Endothelial cell of umbilical vein (primary cell): ENCODE measurements around the gene PIKFYVE. TPM values are rescaled to one million over a fixed set of nuclear protein-coding genes. Genes with fewer than 3 reads are reported as not detected.

Source experiments
- BruUV-seq: library from RNA; stranded (reverse); fragments of 400-500 nt; replicated peaks from 2 replicates; lab custom pipeline; 2021; lab: Mats Ljungman, UMichigan
- CTCF ChIA-PET: fragments of 300-600, 350-600 bp; sonication (Branson Sonifier 250); formaldehyde crosslinking; loops from one replicate; lab custom pipeline; 2021; ENCODE audit warnings: antibody characterized with exemption, inconsistent platforms; lab: Charles Lee
- POLR2A ChIA-PET: fragments of 300-600, 350-600 bp; sonication (Branson Sonifier 250); formaldehyde crosslinking; loops from one replicate; lab custom pipeline; 2021; ENCODE audit warnings: antibody characterized with exemption, inconsistent platforms; lab: Charles Lee
- DNase-seq: peaks from one replicate; pipeline ENCODE4 v3.0.0-alpha.2; 2011; ENCODE audit warnings: low read depth, low spot score
- FAIRE-seq: peaks from 2 replicates; lab custom pipeline; 2011; peaks lifted over from hg19 to GRCh38; lab: Jason Lieb, UNC
- H2AFZ ChIP-seq: 2 replicates; pipeline ENCODE4 v1.6.0; 2012; ENCODE audit warnings: low read depth, low read length, control low read depth, inconsistent platforms
- H3K27ac ChIP-seq: 2 replicates; pipeline ENCODE4 v1.5.1; 2011; ENCODE audit warnings: low read depth, mild to moderate bottlenecking, control low read depth, low read length, moderate library complexity; ENCODE audit not compliant: insufficient read depth
- H3K27me3 ChIP-seq, 2 experiments: 2 replicates each; pipeline versions ENCODE4 v1.6.0 to v1.6.1; 2011; ENCODE audit warnings: low read length in 2 of 2, mixed read lengths in 1 of 2; ENCODE audit not compliant: control insufficient read depth in 2 of 2, insufficient read depth in 2 of 2
- H3K36me3 ChIP-seq, 2 experiments: 2 replicates in 1 of 2; 3 replicates in 1 of 2; pipeline ENCODE4 v1.5.1; 2011; ENCODE audit warnings: low read length in 2 of 2, mild to moderate bottlenecking in 1 of 2, moderate library complexity in 1 of 2; ENCODE audit not compliant: control insufficient read depth in 2 of 2, insufficient read depth in 2 of 2; ENCODE audit errors: extremely low read depth in 1 of 2
- H3K4me1 ChIP-seq: 3 replicates; pipeline ENCODE4 v1.5.1; 2011; ENCODE audit warnings: mild to moderate bottlenecking, low read length; ENCODE audit not compliant: control insufficient read depth, insufficient read depth; ENCODE audit errors: extremely low read depth
- H3K4me2 ChIP-seq: 2 replicates; pipeline ENCODE4 v1.6.1; 2011; ENCODE audit warnings: low read length, control low read depth, mixed read lengths; ENCODE audit not compliant: insufficient read depth
- H3K4me3 ChIP-seq, 3 experiments: fragments of 200-600 bp in 1 of 3; sonication (generic), shearing (Covaris generic) in 1 of 3; replicated peaks in 1 of 3; 2 replicates each; pipeline ENCODE4 v1.5.1; 2011 to 2016; ENCODE audit warnings: control low read depth in 3 of 3, low read length in 3 of 3, mild to moderate bottlenecking in 2 of 3, inconsistent platforms in 1 of 3, low read depth in 1 of 3, moderate library complexity in 1 of 3; ENCODE audit not compliant: insufficient read depth in 1 of 3
- H3K79me2 ChIP-seq: 2 replicates; pipeline ENCODE4 v1.6.0; 2012; ENCODE audit warnings: low read length, inconsistent platforms; ENCODE audit not compliant: control insufficient read depth, insufficient read depth
- H3K9ac ChIP-seq: replicated peaks from 2 replicates; pipeline ENCODE3; 2011; ENCODE audit warnings: low read length, control low read depth; ENCODE audit not compliant: insufficient read depth; ENCODE audit errors: extremely low read depth
- H3K9me1 ChIP-seq: replicated peaks from 3 replicates; pipeline ENCODE4 v1.6.0; 2011; ENCODE audit warnings: mild to moderate bottlenecking, low read length; ENCODE audit not compliant: control insufficient read depth, insufficient read depth; ENCODE audit errors: extremely low read depth
- H3K9me3 ChIP-seq: replicated peaks from 2 replicates; pipeline ENCODE4 v1.5.1; 2012; ENCODE audit warnings: low read length, inconsistent platforms; ENCODE audit not compliant: control insufficient read depth, insufficient read depth
- H4K20me1 ChIP-seq: replicated peaks from 2 replicates; pipeline ENCODE3; 2011; ENCODE audit warnings: mild to moderate bottlenecking, low read length; ENCODE audit not compliant: control insufficient read depth, insufficient read depth; ENCODE audit errors: extremely low read depth
- EZH2 ChIP-seq: IDR thresholded peaks from 2 replicates; pipeline ENCODE4 v1.6.1; 2012; ENCODE audit warnings: borderline replicate concordance, low read depth, mild to moderate bottlenecking, moderate library complexity, low read length, inconsistent platforms; ENCODE audit not compliant: severe bottlenecking
- FOS ChIP-seq: IDR thresholded peaks from 2 replicates; pipeline ENCODE4 v1.6.1; 2011; ENCODE audit warnings: mild to moderate bottlenecking, low read length, moderate library complexity, borderline replicate concordance; ENCODE audit not compliant: insufficient read depth
- GATA2 ChIP-seq: IDR thresholded peaks from 2 replicates; pipeline ENCODE4 v1.7.0; 2011; ENCODE audit warnings: low read depth, mild to moderate bottlenecking, moderate library complexity, mixed read lengths, low read length; ENCODE audit not compliant: insufficient read length, insufficient read depth
- JUN ChIP-seq: IDR thresholded peaks from 2 replicates; pipeline ENCODE4 v1.6.1; 2011; ENCODE audit warnings: borderline replicate concordance, low read depth; ENCODE audit not compliant: insufficient read length, insufficient read depth
- MYC ChIP-seq: IDR thresholded peaks from one replicate; pipeline ENCODE4 v1.6.1; 2011; ENCODE audit warnings: mild to moderate bottlenecking, low read depth, low read length
- POLR2A ChIP-seq: IDR thresholded peaks from 2 replicates; pipeline ENCODE4 v1.6.1; 2012; ENCODE audit warnings: low read depth, mild to moderate bottlenecking, control low read depth, low read length
- POLR2AphosphoS5 ChIP-seq: IDR thresholded peaks from 2 replicates; pipeline ENCODE4 v1.6.1; 2012; ENCODE audit warnings: low read depth, mild to moderate bottlenecking, control low read depth, low read length, moderate library complexity; ENCODE audit not compliant: insufficient read depth
- dilution Hi-C: fragments of 300-500 bp; cut with MboI; formaldehyde crosslinking; loops from one replicate; pipeline ENCODE4 v1.15.0; 2019; ENCODE audit warnings: low sequenced_read_pairs; ENCODE audit not compliant: extremely low pct_ligation_motif_present
- intact Hi-C: fragments of 100-400 bp; cut with micrococcal nuclease; formaldehyde crosslinking; loops from one replicate; pipeline ENCODE4 v1.10.0; 2022
- polyA plus RNA-seq, 4 experiments: library from polyadenylated mRNA; depleted of rRNA in 3 of 4; stranded (reverse) in 3 of 4; unstranded in 1 of 4; fragments of >200 nt; gene quantifications; 2 replicates each; pipeline versions ENCODE4 v1.2.1 to v1.2.3, GENCODE V29; 2011 to 2012; ENCODE audit warnings: missing spikeins in 1 of 4
- total RNA-seq: library from RNA; stranded (reverse); gene quantifications from 2 replicates; pipeline ENCODE4 v1.2.3, GENCODE V29; 2021
- TF ChIP-seq, protein P1 (sequence below): IDR thresholded peaks from 2 replicates; pipeline ENCODE4 v1.6.1; 2011; ENCODE audit not compliant: insufficient read depth, insufficient read length
- TF ChIP-seq, protein P2 (sequence below), 2 donors: IDR thresholded peaks; 1 replicate in 1 of 2; 2 replicates in 1 of 2; pipeline ENCODE4 v1.5.1; 2011; ENCODE audit warnings: low read length in 2 of 2, mild to moderate bottlenecking in 2 of 2, moderate library complexity in 2 of 2, control low read depth in 1 of 2, inconsistent platforms in 1 of 2, low read depth in 1 of 2; ENCODE audit not compliant: insufficient read depth in 1 of 2; ENCODE audit errors: extremely low read depth in 1 of 2

Gene PIKFYVE
- total and polyA plus RNA-seq, 2 donors (not counting 3 experiments of a cell fraction or from before 2014, with no cell fraction given): 9.0 to 28.2 TPM

DNA sequence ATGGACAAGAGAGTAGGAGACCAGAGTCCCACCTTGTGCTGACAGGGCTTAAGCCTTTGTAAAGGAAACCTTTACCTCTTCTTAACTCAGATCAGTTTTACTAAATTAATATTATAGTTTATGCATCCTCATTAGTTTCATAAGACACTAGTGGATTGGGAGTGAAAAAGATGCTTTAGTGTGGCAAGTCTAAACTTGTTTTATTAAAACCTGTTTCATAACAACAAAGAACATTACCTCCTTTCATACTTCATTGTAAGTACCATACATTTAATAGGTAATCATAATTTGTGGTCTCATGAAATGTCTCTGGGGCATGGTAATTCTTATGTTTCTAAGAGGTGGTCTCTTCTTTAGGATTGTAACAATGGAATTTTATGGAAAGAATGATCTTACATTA, 63.4 kb downstream of the PIKFYVE start:
- FAIRE-seq (no peak), DNase-seq (no peak)
- Histone ChIP-seq H3K79me2 (no peaks in the 10 kb centered on the region), H3K36me3 (peaks cover 18 to 19% of the 10 kb centered on the region in 2 experiments), H3K9me1 (no peaks in the 10 kb centered on the region), H3K4me3 (no peak overlapping the region), H4K20me1 (no peaks in the 10 kb centered on the region), H3K4me1 (no peaks in the 10 kb centered on the region), H2AFZ (no peak overlapping the region), H3K27ac (no peak overlapping the region), H3K27me3 (no peaks in the 10 kb centered on the region), H3K9me3 (no peaks in the 10 kb centered on the region), H3K4me2 (no peak overlapping the region), H3K9ac (no peak overlapping the region)
- dilution Hi-C loops (no loop called here), intact Hi-C loops (no loop called here)
- POLR2A ChIA-PET: no interaction called here
- CTCF ChIA-PET: no interaction called here
- TF ChIP-seq, protein P1, sequence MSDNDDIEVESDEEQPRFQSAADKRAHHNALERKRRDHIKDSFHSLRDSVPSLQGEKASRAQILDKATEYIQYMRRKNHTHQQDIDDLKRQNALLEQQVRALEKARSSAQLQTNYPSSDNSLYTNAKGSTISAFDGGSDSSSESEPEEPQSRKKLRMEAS: no peak
- TF ChIP-seq JUN: no peak
- TF ChIP-seq EZH2: no peak
- TF ChIP-seq POLR2A: no peak
- TF ChIP-seq, protein P2, sequence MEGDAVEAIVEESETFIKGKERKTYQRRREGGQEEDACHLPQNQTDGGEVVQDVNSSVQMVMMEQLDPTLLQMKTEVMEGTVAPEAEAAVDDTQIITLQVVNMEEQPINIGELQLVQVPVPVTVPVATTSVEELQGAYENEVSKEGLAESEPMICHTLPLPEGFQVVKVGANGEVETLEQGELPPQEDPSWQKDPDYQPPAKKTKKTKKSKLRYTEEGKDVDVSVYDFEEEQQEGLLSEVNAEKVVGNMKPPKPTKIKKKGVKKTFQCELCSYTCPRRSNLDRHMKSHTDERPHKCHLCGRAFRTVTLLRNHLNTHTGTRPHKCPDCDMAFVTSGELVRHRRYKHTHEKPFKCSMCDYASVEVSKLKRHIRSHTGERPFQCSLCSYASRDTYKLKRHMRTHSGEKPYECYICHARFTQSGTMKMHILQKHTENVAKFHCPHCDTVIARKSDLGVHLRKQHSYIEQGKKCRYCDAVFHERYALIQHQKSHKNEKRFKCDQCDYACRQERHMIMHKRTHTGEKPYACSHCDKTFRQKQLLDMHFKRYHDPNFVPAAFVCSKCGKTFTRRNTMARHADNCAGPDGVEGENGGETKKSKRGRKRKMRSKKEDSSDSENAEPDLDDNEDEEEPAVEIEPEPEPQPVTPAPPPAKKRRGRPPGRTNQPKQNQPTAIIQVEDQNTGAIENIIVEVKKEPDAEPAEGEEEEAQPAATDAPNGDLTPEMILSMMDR (IDR thresholded peaks at IDR 0.05; ENCODE audit: extremely low read depth in 1 of 2, insufficient read depth in 1 of 2, low read depth in 1 of 2, low read length in 2 of 2): no peak
- TF ChIP-seq MYC: no peak
- no peak for TF ChIP-seq GATA2
- TF ChIP-seq POLR2AphosphoS5: no peak
- no peak for TF ChIP-seq FOS
- BruUV-seq: no TSS peak
